Parathyroid adenoma (tissue), 2 donors: ENCODE measurements around the gene OR2T6.
"Not testable (repeated sequence)": the region's sequence is repeated elsewhere in the genome, so short reads cannot be mapped to it uniquely, and the experiment has no call there.

Source experiments
- H2AFZ ChIP-seq: fragments of 300-600 bp; sonication (generic); one replicate; pipeline ENCODE4 v1.7.0; 2017; ENCODE audit warnings: antibody characterized with exemption, mild to moderate bottlenecking
- H3K27ac ChIP-seq: fragments of 300-600 bp; sonication (generic); one replicate; pipeline ENCODE4 v1.7.0; 2017
- H3K27me3 ChIP-seq: fragments of 300-600 bp; sonication (generic); one replicate; pipeline ENCODE4 v1.7.0; 2017; ENCODE audit warnings: low read length; ENCODE audit not compliant: control insufficient read depth, insufficient read depth
- H3K36me3 ChIP-seq: fragments of 300-600 bp; sonication (generic); one replicate; pipeline ENCODE4 v1.7.0; 2017; ENCODE audit warnings: low read length; ENCODE audit not compliant: control insufficient read depth, insufficient read depth
- H3K4me1 ChIP-seq: fragments of 300-600 bp; sonication (generic); one replicate; pipeline ENCODE4 v1.7.0; 2017; ENCODE audit warnings: control low read depth
- H3K4me2 ChIP-seq: fragments of 300-600 bp; sonication (generic); one replicate; pipeline ENCODE4 v1.7.0; 2017; ENCODE audit warnings: low read length
- H3K4me3 ChIP-seq: fragments of 300-600 bp; sonication (generic); one replicate; pipeline ENCODE4 v1.7.0; 2017; ENCODE audit warnings: low read depth, low read length
- H3K79me2 ChIP-seq: fragments of 300-600 bp; sonication (generic); one replicate; pipeline ENCODE4 v1.7.0; 2017; ENCODE audit warnings: control low read depth
- H3K9ac ChIP-seq: fragments of 300-600 bp; sonication (generic); one replicate; pipeline ENCODE4 v1.7.0; 2017; ENCODE audit warnings: mild to moderate bottlenecking
- H3K9me3 ChIP-seq: fragments of 300-600 bp; sonication (generic); one replicate; pipeline ENCODE4 v1.7.0; 2017; ENCODE audit warnings: low read length; ENCODE audit not compliant: control insufficient read depth
- donor health status: primary hyperparathyroidism.

OR2T6 gene

DNA sequence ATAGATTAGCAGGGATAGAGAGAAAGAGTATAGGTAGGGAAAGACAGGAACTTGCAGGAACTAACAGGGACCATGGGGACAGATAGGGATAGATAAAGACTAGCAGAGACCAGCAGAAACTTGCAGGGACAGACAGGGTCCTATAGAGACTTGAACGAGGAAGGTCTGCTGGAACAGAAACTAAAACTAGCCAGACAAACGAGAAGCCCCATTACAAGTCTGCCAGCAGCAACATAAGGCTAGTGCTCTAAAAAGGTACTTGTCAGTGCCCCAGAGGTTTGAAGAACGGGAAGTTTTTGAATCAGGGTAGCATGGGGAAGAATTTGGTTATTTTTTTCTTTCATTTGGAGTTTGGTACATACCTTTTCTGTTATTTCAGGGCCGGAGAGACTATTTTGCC is 56.7 kb downstream of the OR2T6 start:
- H3K79me2 ChIP-seq, H3K27ac ChIP-seq, H3K4me1 ChIP-seq, H3K4me2 ChIP-seq, H2AFZ ChIP-seq, H3K36me3 ChIP-seq, H3K9ac ChIP-seq, H3K27me3 ChIP-seq, H3K4me3 ChIP-seq, H3K9me3 ChIP-seq: not testable (repeated sequence)

DNA sequence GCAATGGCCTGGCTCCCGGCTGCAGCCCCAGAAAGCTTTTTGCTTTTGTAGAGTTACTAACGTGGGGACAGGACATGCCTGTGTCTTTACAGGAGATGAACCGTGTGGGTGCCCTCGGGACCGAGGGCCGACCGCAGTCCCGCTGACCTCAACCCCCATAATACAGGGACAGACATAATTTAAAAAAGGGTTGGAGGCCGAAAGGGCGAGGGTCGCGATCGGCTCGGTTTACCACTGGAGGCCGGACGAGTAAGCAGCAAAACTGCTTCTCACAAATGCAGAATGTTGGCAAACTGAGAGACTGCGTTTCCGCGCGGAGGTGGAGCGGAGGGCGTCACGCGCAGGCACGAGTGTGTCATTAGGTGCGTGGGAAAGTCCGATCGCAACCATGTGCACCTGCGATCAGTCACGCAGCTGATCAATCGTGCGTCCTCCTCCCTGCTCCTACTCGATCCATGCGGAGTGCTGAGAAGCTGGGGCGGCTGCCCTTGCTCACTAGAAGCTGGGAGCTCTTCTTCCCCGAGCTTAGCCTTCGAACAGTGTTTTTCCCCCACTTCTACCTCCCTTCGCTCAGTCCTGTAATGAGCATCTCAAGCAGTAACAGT is 58.4 kb downstream of the OR2T6 start:
- not testable (repeated sequence) for H3K36me3 ChIP-seq, H3K4me2 ChIP-seq, H3K9me3 ChIP-seq, H3K27me3 ChIP-seq, H2AFZ ChIP-seq, H3K27ac ChIP-seq, H3K4me3 ChIP-seq, H3K79me2 ChIP-seq, H3K9ac ChIP-seq, H3K4me1 ChIP-seq

DNA sequence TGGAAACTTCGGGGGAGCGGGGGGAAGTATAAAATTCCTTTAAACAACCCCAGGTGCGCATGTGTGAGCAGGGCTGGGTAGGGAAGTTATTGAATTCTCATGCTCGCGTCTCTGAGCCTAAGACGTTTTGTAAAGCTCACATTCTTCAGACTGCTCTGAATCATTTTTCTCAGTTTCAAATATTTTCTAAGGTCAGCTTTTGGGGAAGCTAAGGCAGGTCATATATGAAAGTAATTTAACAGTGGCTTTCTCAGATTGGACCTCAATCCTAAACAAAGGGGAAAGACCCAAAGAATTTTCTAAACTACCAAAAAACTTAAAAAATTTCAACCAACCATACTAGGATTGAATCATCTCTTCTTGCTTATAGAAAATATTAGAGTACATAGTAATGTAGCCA is 59.4 kb downstream of the OR2T6 start:
- H3K9ac ChIP-seq, H3K4me1 ChIP-seq: not testable (repeated sequence)

DNA sequence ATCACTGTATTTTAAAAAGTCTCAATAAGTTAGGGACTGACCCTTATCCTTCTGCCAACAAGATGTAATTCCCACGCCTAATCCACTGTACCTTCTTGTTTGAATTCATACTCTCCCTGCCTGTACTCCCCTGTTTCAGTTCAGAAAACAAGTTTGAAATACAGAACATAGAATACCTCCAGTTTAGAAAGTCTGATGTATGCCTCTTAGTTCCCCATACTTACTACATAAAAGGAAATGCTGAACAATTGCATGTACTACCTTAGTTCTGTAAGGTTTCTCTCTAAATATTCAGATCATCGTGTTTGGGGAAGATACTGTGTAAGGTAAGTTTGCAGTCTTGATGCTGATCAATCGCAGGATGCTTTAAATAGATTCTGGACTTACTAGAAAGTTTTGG is 60.8 kb downstream of the OR2T6 start:
- H3K4me2 ChIP-seq, H3K9me3 ChIP-seq, H3K9ac ChIP-seq, H2AFZ ChIP-seq, H3K79me2 ChIP-seq, H3K36me3 ChIP-seq, H3K27me3 ChIP-seq, H3K4me1 ChIP-seq, H3K27ac ChIP-seq, H3K4me3 ChIP-seq: not testable (repeated sequence)

More for the DNA sequence above, 59.4 kb downstream of the OR2T6 start:
- H2AFZ ChIP-seq, H3K36me3 ChIP-seq, H3K27me3 ChIP-seq, H3K79me2 ChIP-seq, H3K4me2 ChIP-seq, H3K27ac ChIP-seq, H3K9me3 ChIP-seq, H3K4me3 ChIP-seq: not testable (repeated sequence)

DNA sequence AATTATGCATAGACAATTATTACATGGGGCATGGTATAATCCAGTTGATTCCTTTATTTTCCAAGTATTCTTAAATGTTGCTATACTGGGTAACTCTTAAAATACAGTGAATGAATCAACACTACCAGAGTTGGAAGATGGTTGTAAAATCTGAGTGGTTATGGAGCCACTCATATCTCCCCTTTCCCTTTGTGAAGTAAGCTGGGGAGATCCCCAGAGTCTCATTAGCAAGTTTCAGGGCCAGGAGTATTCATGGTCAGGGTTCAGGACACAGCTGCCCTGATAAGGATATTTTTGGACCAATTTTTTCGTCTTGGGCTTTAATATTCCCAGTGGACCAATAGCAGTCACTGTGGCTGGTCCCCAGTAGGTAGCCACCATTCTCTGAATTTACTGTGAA is 63.1 kb downstream of the OR2T6 start:
- H3K9me3 ChIP-seq, H3K79me2 ChIP-seq, H3K27me3 ChIP-seq, H3K4me2 ChIP-seq, H3K4me1 ChIP-seq, H2AFZ ChIP-seq, H3K27ac ChIP-seq, H3K36me3 ChIP-seq, H3K4me3 ChIP-seq, H3K9ac ChIP-seq: not testable (repeated sequence)

DNA sequence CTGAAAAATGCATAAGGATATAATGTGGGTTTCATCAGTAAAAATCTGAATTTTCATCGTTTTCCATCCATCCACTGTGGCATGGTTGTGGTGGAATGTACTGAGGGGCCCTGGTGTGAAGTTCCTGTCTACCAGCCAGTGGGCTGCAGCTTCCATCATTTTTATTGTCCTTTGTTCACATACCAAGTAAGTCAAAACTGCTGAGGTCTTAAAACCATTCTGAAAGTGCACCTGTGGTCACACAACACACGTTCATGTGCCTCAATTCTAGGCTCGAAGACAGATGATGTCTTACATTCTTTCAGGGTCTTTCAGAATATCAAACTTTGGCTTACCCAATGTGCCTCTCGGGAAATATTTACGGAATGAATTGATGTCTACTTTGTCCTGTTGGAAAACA is 63.7 kb downstream of the OR2T6 start:
- not testable (repeated sequence) for H3K9me3 ChIP-seq, H3K27me3 ChIP-seq, H3K4me3 ChIP-seq, H3K9ac ChIP-seq, H3K27ac ChIP-seq, H3K36me3 ChIP-seq, H2AFZ ChIP-seq, H3K4me2 ChIP-seq, H3K79me2 ChIP-seq, H3K4me1 ChIP-seq
